K562 (cell line): ENCODE results near the gene CD300H. TPM values are rescaled to one million over a fixed set of nuclear protein-coding genes. Genes with fewer than 3 reads are reported as not detected.

Experiments used
- ATAC-seq: fragments of 200-7000 bp; cut with Tn5 transposase; 3 replicates; pipeline ENCODE4 v1.9.1; 2020; ENCODE audit warnings: moderate library complexity
- BruUV-seq: library from RNA; stranded (reverse); fragments of 400-500 nt; replicated peaks from 2 replicates; lab custom pipeline; 2021; lab: Mats Ljungman, UMichigan
- CTCF ChIA-PET: fragments of 300-600 bp; formaldehyde crosslinking; extraction: SDS; loops from one replicate; lab custom pipeline; 2021; ENCODE audit warnings: low intra/inter-chr PET ratio; lab: Yijun Ruan, JAX
- POLR2A ChIA-PET: fragments of 300-600, 350-650 bp; sonication (Branson Sonifier 250); formaldehyde crosslinking; extraction: SDS; loops from one replicate; lab custom pipeline; 2021; ENCODE audit warnings: antibody characterized with exemption, inconsistent platforms; lab: Yijun Ruan, JAX
- DNase-seq, 4 experiments: peaks; one replicate each; pipeline versions ENCODE4 v3.0.0 to v3.0.0-alpha.2; 2011 to 2018; ENCODE audit warnings: low spot score in 3 of 4, mixed read lengths in 3 of 4; ENCODE audit errors: extremely low read depth in 1 of 4
- FAIRE-seq: peaks from 2 replicates; lab custom pipeline; 2011; peaks lifted over from hg19 to GRCh38; lab: Jason Lieb, UNC
- H2AFZ ChIP-seq: 2 replicates; pipeline ENCODE4 v1.6.0; 2011; ENCODE audit warnings: low read depth, low read length, control low read depth, inconsistent platforms
- H3K27ac ChIP-seq: fragments of 200-600 bp; 3 replicates; pipeline ENCODE4 v1.8.0; 2011; ENCODE audit warnings: low read depth, mild to moderate bottlenecking, control low read depth, inconsistent platforms, low read length, moderate library complexity, mixed read lengths; ENCODE audit errors: extremely low read depth
- H3K27me3 ChIP-seq, 2 experiments: fragments of 300-600 bp in 1 of 2; 2 replicates in 1 of 2; 3 replicates in 1 of 2; pipeline versions ENCODE4 v1.6.0 to v1.8.0; 2011; ENCODE audit warnings: inconsistent platforms in 2 of 2, low read length in 2 of 2, mild to moderate bottlenecking in 1 of 2, mixed read lengths in 1 of 2, moderate library complexity in 1 of 2; ENCODE audit not compliant: control insufficient read depth in 2 of 2, insufficient read depth in 2 of 2
- H3K36me3 ChIP-seq: fragments of 300-600 bp; 3 replicates; pipeline ENCODE4 v1.8.0; 2011; ENCODE audit warnings: mild to moderate bottlenecking, low read length, inconsistent platforms; ENCODE audit not compliant: control insufficient read depth, insufficient read depth
- H3K4me1 ChIP-seq, 2 experiments: fragments of 200-600 bp in 1 of 2; replicated peaks in 1 of 2; 2 replicates in 1 of 2; 3 replicates in 1 of 2; pipeline versions ENCODE4 v1.5.1 to v1.8.0; 2011; ENCODE audit warnings: inconsistent platforms in 2 of 2, low read length in 2 of 2, mild to moderate bottlenecking in 1 of 2, mixed read lengths in 1 of 2, moderate library complexity in 1 of 2; ENCODE audit not compliant: control insufficient read depth in 2 of 2, insufficient read depth in 2 of 2
- H3K4me2 ChIP-seq: 2 replicates; pipeline ENCODE4 v1.6.1; 2011; ENCODE audit warnings: low read length, control low read depth, inconsistent platforms, mixed read lengths; ENCODE audit not compliant: insufficient read depth
- H3K4me3 ChIP-seq: fragments of 200-600 bp; sonication (generic), shearing (Covaris generic); 2 replicates; pipeline ENCODE4 v1.5.1; 2016; ENCODE audit warnings: control low read depth, inconsistent platforms
- H3K79me2 ChIP-seq: fragments of 200-600 bp; 3 replicates; pipeline ENCODE4 v1.8.0; 2011; ENCODE audit warnings: low read length, inconsistent platforms; ENCODE audit not compliant: control insufficient read depth, insufficient read depth
- H3K9ac ChIP-seq, 2 experiments: 2 replicates each; pipeline versions ENCODE4 v1.6.0 to v1.6.1; 2011; ENCODE audit warnings: low read depth in 2 of 2, low read length in 2 of 2, control low read depth in 1 of 2, inconsistent platforms in 1 of 2, mild to moderate bottlenecking in 1 of 2, mixed read lengths in 1 of 2; ENCODE audit not compliant: insufficient read depth in 1 of 2
- H3K9me1 ChIP-seq: one replicate; pipeline ENCODE4 v1.6.0; 2011; ENCODE audit warnings: inconsistent platforms, mild to moderate bottlenecking, low read length, moderate library complexity; ENCODE audit not compliant: control insufficient read depth, insufficient read depth
- H3K9me3 ChIP-seq: replicated peaks from 2 replicates; pipeline ENCODE4 v1.5.1; 2011; ENCODE audit warnings: low read depth, low read length, inconsistent platforms; ENCODE audit not compliant: control insufficient read depth, insufficient read depth
- H4K20me1 ChIP-seq: replicated peaks from 2 replicates; pipeline ENCODE4 v1.6.1; 2011; ENCODE audit warnings: low read length, inconsistent platforms, mixed read lengths; ENCODE audit not compliant: control insufficient read depth, insufficient read depth
- ARHGAP35 ChIP-seq: fragments of 450-650 bp; IDR thresholded peaks from 2 replicates; pipeline ENCODE4 v1.6.1; 2018; ENCODE audit not compliant: partially characterized antibody
- ARID2 ChIP-seq: fragments of 450-650 bp; IDR thresholded peaks from 2 replicates; pipeline ENCODE4 v1.6.1; 2017; ENCODE audit warnings: antibody characterized with exemption, mild to moderate bottlenecking
- GABPB1 ChIP-seq: sonication (generic); formaldehyde crosslinking; IDR thresholded peaks from 2 replicates; pipeline ENCODE4 v1.8.0; 2022; ENCODE audit warnings: mild to moderate bottlenecking, missing genetic modification reagents
- GTF2A2 ChIP-seq: IDR thresholded peaks from 2 replicates; pipeline ENCODE4 v1.6.1; 2016; ENCODE audit warnings: mild to moderate bottlenecking, missing genetic modification characterization, missing compliant biosample characterization
- HDGF ChIP-seq: fragments of 450-650 bp; IDR thresholded peaks from 2 replicates; pipeline ENCODE4 v1.6.1; 2016
- HNRNPH1 ChIP-seq: fragments of 200-400 bp; formaldehyde crosslinking; optimal IDR thresholded peaks from 2 replicates; pipeline ENCODE3; 2017; ENCODE audit warnings: low read depth, mild to moderate bottlenecking, low read length, moderate library complexity
- MCM3 ChIP-seq: fragments of 450-650 bp; IDR thresholded peaks from 2 replicates; pipeline ENCODE4 v1.6.1; 2016
- MED1 ChIP-seq: sonication (generic); formaldehyde crosslinking; IDR thresholded peaks from 2 replicates; pipeline ENCODE4 v1.8.1; 2023; ENCODE audit warnings: missing genetic modification reagents, borderline replicate concordance
- MIER1 ChIP-seq: fragments of 450-650 bp; IDR thresholded peaks from 2 replicates; pipeline ENCODE4 v1.6.1; 2016; ENCODE audit warnings: antibody characterized with exemption, mild to moderate bottlenecking, low read depth
- MXI1 ChIP-seq: IDR thresholded peaks from 2 replicates; pipeline ENCODE4 v1.6.1; 2011; ENCODE audit warnings: low read depth, mild to moderate bottlenecking, improper control_type of control experiment, low read length
- PHTF2 ChIP-seq: fragments of 250-450 bp; sonication (Bioruptor Pico); IDR thresholded peaks from 2 replicates; pipeline ENCODE4 v1.5.0; 2021; ENCODE audit warnings: mild to moderate bottlenecking
- PYGO2 ChIP-seq: fragments of 450-650 bp; IDR thresholded peaks from 2 replicates; pipeline ENCODE4 v1.6.1; 2016; ENCODE audit warnings: mild to moderate bottlenecking, missing genetic modification characterization, moderate library complexity, missing compliant biosample characterization
- RCOR1 ChIP-seq, 2 experiments: IDR thresholded peaks; 2 replicates each; pipeline ENCODE4 v1.6.1; 2012; ENCODE audit warnings: low read depth in 2 of 2, low read length in 2 of 2, borderline replicate concordance in 1 of 2, improper control_type of control experiment in 1 of 2
- SIN3A ChIP-seq, 2 experiments: fragments of 150-350 bp in 1 of 2; IDR thresholded peaks; 2 replicates each; pipeline ENCODE4 v1.6.1; 2011 to 2016; ENCODE audit warnings: borderline replicate concordance in 2 of 2, low read depth in 2 of 2, low read length in 2 of 2, mild to moderate bottlenecking in 2 of 2, moderate library complexity in 2 of 2; ENCODE audit not compliant: control insufficient read depth in 1 of 2
- SP2 ChIP-seq: IDR thresholded peaks from 2 replicates; pipeline ENCODE4 v1.6.1; 2011; ENCODE audit warnings: mild to moderate bottlenecking, low read depth, low read length, moderate library complexity; ENCODE audit not compliant: poor library complexity, severe bottlenecking; ENCODE audit errors: extremely low read depth
- STAT5A ChIP-seq: IDR thresholded peaks from 2 replicates; pipeline ENCODE4 v1.6.1; 2012; ENCODE audit warnings: low read length, inconsistent platforms, borderline replicate concordance
- STAT5B ChIP-seq: fragments of 250-450 bp; sonication (Bioruptor Pico); IDR thresholded peaks from 2 replicates; pipeline ENCODE4 v1.8.0; 2021; ENCODE audit warnings: mild to moderate bottlenecking, inconsistent platforms
- TGIF2 ChIP-seq: sonication (generic); formaldehyde crosslinking; IDR thresholded peaks from 2 replicates; pipeline ENCODE4 v1.8.1; 2022; ENCODE audit warnings: mild to moderate bottlenecking, missing genetic modification reagents, moderate library complexity
- ZKSCAN8 ChIP-seq: fragments of 200-800 bp; sonication (Bioruptor generic); IDR thresholded peaks from 2 replicates; pipeline ENCODE4 v1.6.1; 2016; ENCODE audit warnings: missing genetic modification characterization, missing compliant biosample characterization
- WGBS: fragments of 100-300 bp; shearing (Covaris generic); methylation state at CpG from one replicate; pipeline ENCODE4 v1.1.6; 2016; ENCODE audit warnings: low coverage, mixed read lengths; ENCODE audit not compliant: insufficient coverage; ENCODE audit errors: missing lambda C conversion rate; 5-methylcytosine and 5-hydroxymethylcytosine counted together
- in situ Hi-C: fragments of 300-500 bp; cut with MboI; formaldehyde crosslinking; loops from 4 replicates; pipeline ENCODE4 v1.15.0; 2018; ENCODE audit warnings: inconsistent platforms, mixed read lengths
- intact Hi-C: fragments of 100-400 bp; cut with micrococcal nuclease; formaldehyde crosslinking; loops from 2 replicates; pipeline ENCODE4 v1.14.2; 2022
- polyA plus RNA-seq, 8 experiments: library from polyadenylated mRNA; depleted of rRNA in 4 of 8; stranded (reverse) in 5 of 8; unstranded in 3 of 8; fragments of >200 nt; fragmentation: Nextera tagmentation in 2 of 8; fragmentation: Illumina TruSeq in 1 of 8; extraction: Ambion mirVana in 2 of 8; extraction: Trizol in 1 of 8; gene quantifications; 2 replicates each; pipeline versions ENCODE4 v1.2.1 to v1.2.3, GENCODE V29; 2011 to 2014; ENCODE audit warnings: inconsistent platforms in 1 of 8, missing spikeins in 1 of 8
- total RNA-seq, 7 experiments: library from RNA; depleted of rRNA in 6 of 7; stranded (reverse); fragments of >200 nt in 6 of 7; fragmentation: Illumina TruSeq in 2 of 7; extraction: Trizol in 2 of 7; gene quantifications; 2 replicates each; pipeline versions ENCODE4 v1.2.1 to v1.2.3, GENCODE V29; 2011 to 2021; ENCODE audit warnings: low replicate concordance in 1 of 7
- TF ChIP-seq, protein P1 (sequence below): fragments of 200-800 bp; sonication (Bioruptor generic); IDR thresholded peaks from 2 replicates; pipeline ENCODE4 v1.6.1; 2017; ENCODE audit warnings: missing genetic modification characterization, missing compliant biosample characterization
- TF ChIP-seq, protein P2 (sequence below): sonication (generic); formaldehyde crosslinking; IDR thresholded peaks from 2 replicates; pipeline ENCODE4 v1.9.0; 2022; ENCODE audit warnings: mild to moderate bottlenecking, missing genetic modification reagents

Gene CD300H
- total and polyA plus RNA-seq, 9 of the 15 experiments (the other 6 are each of a cell fraction or from before 2014, with no cell fraction given): not detected

DNA sequence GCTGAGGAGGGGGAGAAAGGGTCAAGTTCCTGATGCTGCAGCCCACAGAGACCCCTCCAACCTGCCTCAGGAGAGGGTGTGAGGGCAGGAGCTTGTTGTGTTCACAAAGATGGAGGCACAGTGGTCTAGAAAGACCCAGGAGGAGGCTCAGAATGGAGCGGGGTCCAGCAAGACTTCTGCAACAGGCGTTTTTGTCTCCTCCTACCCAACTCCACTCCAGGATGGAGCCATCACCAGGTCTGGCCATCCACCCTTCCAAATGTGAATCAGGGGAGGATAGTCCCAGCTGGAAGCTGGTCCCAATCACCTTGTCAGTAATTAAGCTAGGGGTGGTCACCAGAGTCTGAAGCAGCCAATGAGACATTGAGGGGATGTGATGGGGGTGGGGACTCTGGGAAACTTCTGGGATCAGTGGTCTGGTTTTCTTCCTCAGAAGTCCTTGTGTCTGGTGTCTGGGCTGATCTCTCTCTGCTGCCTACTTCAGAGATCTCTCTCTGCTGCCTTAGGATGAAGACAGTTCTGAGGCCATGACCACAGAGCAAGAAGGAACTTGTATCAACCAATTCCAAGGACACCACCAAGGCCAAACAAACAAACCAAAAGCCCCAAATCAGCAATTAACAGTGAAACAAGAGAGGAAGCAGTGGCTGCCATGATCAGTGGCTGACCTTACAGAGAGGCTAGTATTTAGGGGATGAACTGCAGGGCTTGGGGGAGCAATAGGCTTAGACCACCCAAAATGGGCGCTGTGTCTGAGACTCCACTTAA is 50.6 kb downstream of the CD300H start (continued):
- TF ChIP-seq STAT5B (CRISPR knock-in tag) (no peak), TGIF2 (CRISPR knock-in tag) (no peak), MXI1 (no peak), MIER1 (no peak), ZKSCAN8 (no peak), SIN3A (IDR thresholded peaks at IDR 0.05; ENCODE audit: borderline replicate concordance in 2 of 2, control insufficient read depth in 1 of 2, low read depth in 2 of 2, low read length in 2 of 2) (no peak), PHTF2 (CRISPR knock-in tag) (no peak), MED1 (no peak)

DNA sequence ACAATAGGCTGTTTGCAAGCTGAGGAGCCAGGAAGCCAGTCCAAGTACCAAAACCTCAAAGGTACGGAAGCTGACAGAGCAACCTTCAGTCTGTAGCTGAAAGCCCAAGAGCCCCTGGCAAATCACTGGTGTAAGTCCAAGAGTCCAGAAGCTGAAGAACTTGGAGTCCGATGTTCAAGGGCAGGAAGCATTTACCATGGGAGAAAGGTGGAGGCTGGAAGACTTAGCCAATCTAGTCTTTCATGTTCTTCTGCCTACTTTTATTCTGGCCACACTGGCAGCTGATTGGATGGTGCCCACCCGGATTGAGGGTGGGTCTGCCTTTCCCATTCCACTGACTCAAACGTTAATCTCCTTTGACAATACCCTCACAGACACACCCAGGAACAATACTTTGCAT is 51.4 kb downstream of the CD300H start:
- FAIRE-seq: no peak
- intact Hi-C loops (no loop called here), in situ Hi-C loops (no loop called here)
- H3K4me1 ChIP-seq: no peaks in the 10 kb centered on the region
- H3K27me3 ChIP-seq: peaks cover 2 to 6% of the 10 kb centered on the region in 2 experiments; a peak in 2 of 5 replicates
- H3K9me3 ChIP-seq: peaks cover 13% of the 10 kb centered on the region
- no peaks in the 10 kb centered on the region for H3K79me2 ChIP-seq
- no peak overlapping the region for H3K9ac ChIP-seq
- no peak overlapping the region for H3K4me2 ChIP-seq
- no peak overlapping the region for H3K4me3 ChIP-seq
- no TSS peak for BruUV-seq
- TF ChIP-seq, protein P1, sequence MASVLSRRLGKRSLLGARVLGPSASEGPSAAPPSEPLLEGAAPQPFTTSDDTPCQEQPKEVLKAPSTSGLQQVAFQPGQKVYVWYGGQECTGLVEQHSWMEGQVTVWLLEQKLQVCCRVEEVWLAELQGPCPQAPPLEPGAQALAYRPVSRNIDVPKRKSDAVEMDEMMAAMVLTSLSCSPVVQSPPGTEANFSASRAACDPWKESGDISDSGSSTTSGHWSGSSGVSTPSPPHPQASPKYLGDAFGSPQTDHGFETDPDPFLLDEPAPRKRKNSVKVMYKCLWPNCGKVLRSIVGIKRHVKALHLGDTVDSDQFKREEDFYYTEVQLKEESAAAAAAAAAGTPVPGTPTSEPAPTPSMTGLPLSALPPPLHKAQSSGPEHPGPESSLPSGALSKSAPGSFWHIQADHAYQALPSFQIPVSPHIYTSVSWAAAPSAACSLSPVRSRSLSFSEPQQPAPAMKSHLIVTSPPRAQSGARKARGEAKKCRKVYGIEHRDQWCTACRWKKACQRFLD: no peak
- TF ChIP-seq, protein P2, sequence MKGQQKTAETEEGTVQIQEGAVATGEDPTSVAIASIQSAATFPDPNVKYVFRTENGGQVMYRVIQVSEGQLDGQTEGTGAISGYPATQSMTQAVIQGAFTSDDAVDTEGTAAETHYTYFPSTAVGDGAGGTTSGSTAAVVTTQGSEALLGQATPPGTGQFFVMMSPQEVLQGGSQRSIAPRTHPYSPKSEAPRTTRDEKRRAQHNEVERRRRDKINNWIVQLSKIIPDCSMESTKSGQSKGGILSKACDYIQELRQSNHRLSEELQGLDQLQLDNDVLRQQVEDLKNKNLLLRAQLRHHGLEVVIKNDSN: no peak
- TF ChIP-seq ARHGAP35: no peak
- TF ChIP-seq PYGO2 (tag): no peak
- no peak for TF ChIP-seq HNRNPH1
- TF ChIP-seq STAT5A: no peak
- TF ChIP-seq HDGF: no peak
- no peak for TF ChIP-seq ARID2
- no peak for TF ChIP-seq MCM3
- no peak for TF ChIP-seq GTF2A2
- TF ChIP-seq SP2: no peak
- TF ChIP-seq RCOR1 (IDR thresholded peaks at IDR 0.05; ENCODE audit: borderline replicate concordance in 1 of 2, low read depth in 2 of 2, low read length in 2 of 2): no peak
- no peak for TF ChIP-seq GABPB1 (CRISPR knock-in tag)
- WGBS: 3% methylated on average over 4 of the region's 4 CpGs
- POLR2A ChIA-PET: no interaction called here
- H3K27ac ChIP-seq: no peak overlapping the region
- no peaks in the 10 kb centered on the region for H4K20me1 ChIP-seq
- no peaks in the 10 kb centered on the region for H3K9me1 ChIP-seq
- DNase-seq: no peak
- no peak for ATAC-seq
- H3K36me3 ChIP-seq: no peaks in the 10 kb centered on the region; the same call in 2 of the 3 replicates
- CTCF ChIA-PET: interaction anchor here (0.6 kb wide), 1 partner anchor 217 kb away, joined by 3 read pairs; no protein-coding TSS in a partner anchor
- no peak overlapping the region for H2AFZ ChIP-seq
